ENCODE data around the gene N4BP2L2. TPM values are rescaled to one million over a fixed set of nuclear protein-coding genes. Genes with fewer than 3 reads are reported as not detected.

N4BP2L2 gene
- polyA plus RNA-seq, 1 donor (not counting 4 experiments of a cell fraction or from before 2014, with no cell fraction given): 75.4 TPM

- dilution Hi-C loops (cut with MboI; ENCODE audit: extremely low pct_ligation_motif_present, low sequenced_read_pairs): no loop called here
- H3K4me3 ChIP-seq (ENCODE audit: control insufficient read depth in 2 of 3, extremely low read depth in 1 of 3, insufficient read depth in 2 of 3, low read depth in 1 of 3, low read length in 3 of 3): no peak overlapping the region
- H3K79me2 ChIP-seq (ENCODE audit: control insufficient read depth, insufficient read depth, low read length): no peaks in the 10 kb centered on the region
- TF ChIP-seq CTCF (optimal IDR thresholded peaks at IDR 0.05 in 1 of 3, IDR thresholded peaks at IDR 0.05 in 1 of 3, conservative IDR thresholded peaks at IDR 0.05 in 1 of 3; ENCODE audit: extremely low read depth in 1 of 3, insufficient read depth in 2 of 3, low read length in 3 of 3) (no peak), EZH2 (IDR thresholded peaks at IDR 0.05; ENCODE audit: low read length) (no peak)
- no peaks in the 10 kb centered on the region for H3K36me3 ChIP-seq (ENCODE audit: control insufficient read depth in 2 of 2, extremely low read depth in 1 of 2, insufficient read depth in 2 of 2, low read length in 2 of 2)
- H2AFZ ChIP-seq (ENCODE audit: control insufficient read depth, low read length): no peak overlapping the region
- H3K4me1 ChIP-seq (ENCODE audit: control insufficient read depth, extremely low read depth, insufficient read depth, low read length): no peaks in the 10 kb centered on the region
- H3K4me2 ChIP-seq (ENCODE audit: control insufficient read depth, extremely low read depth, insufficient read depth, low read depth, low read length): no peak overlapping the region
- no peaks in the 10 kb centered on the region for H3K9me3 ChIP-seq (ENCODE audit: control insufficient read depth, low read depth, low read length)
- FAIRE-seq (no peak), DNase-seq (ENCODE audit: low read depth, low spot score) (no peak)
- no peaks in the 10 kb centered on the region for H3K9me1 ChIP-seq (ENCODE audit: control insufficient read depth, extremely low read depth, insufficient read depth, low read length)
- no peaks in the 10 kb centered on the region for H3K27me3 ChIP-seq (ENCODE audit: control insufficient read depth, extremely low read depth, insufficient read depth, low read length)
- no peaks in the 10 kb centered on the region for H4K20me1 ChIP-seq (ENCODE audit: control insufficient read depth, extremely low read depth, insufficient read depth, low read length)
- no peak overlapping the region for H3K27ac ChIP-seq (ENCODE audit: control insufficient read depth, insufficient read depth, low read length)
- no peak overlapping the region for H3K9ac ChIP-seq (ENCODE audit: control insufficient read depth, extremely low read depth, insufficient read depth, low read length)
Measured at GRCh38 chr13:32555613-32556012, 17.0 kb upstream of the N4BP2L2 start.

- no peak for FAIRE-seq
- no peaks in the 10 kb centered on the region for H3K9me1 ChIP-seq (ENCODE audit: control insufficient read depth, extremely low read depth, insufficient read depth, low read length)
- no peak overlapping the region for H2AFZ ChIP-seq (ENCODE audit: control insufficient read depth, low read length)
- no peaks in the 10 kb centered on the region for H3K79me2 ChIP-seq (ENCODE audit: control insufficient read depth, insufficient read depth, low read length)
- H3K4me3 ChIP-seq (ENCODE audit: control insufficient read depth in 2 of 3, extremely low read depth in 1 of 3, insufficient read depth in 2 of 3, low read depth in 1 of 3, low read length in 3 of 3): no peak overlapping the region
- H3K4me1 ChIP-seq (ENCODE audit: control insufficient read depth, extremely low read depth, insufficient read depth, low read length): no peaks in the 10 kb centered on the region
- DNase-seq (ENCODE audit: low read depth, low spot score): no peak
- TF ChIP-seq EZH2 (IDR thresholded peaks at IDR 0.05; ENCODE audit: low read length): no peak
- no peak for TF ChIP-seq CTCF (optimal IDR thresholded peaks at IDR 0.05 in 1 of 3, IDR thresholded peaks at IDR 0.05 in 1 of 3, conservative IDR thresholded peaks at IDR 0.05 in 1 of 3; ENCODE audit: extremely low read depth in 1 of 3, insufficient read depth in 2 of 3, low read length in 3 of 3)
- H3K27me3 ChIP-seq (ENCODE audit: control insufficient read depth, extremely low read depth, insufficient read depth, low read length): no peaks in the 10 kb centered on the region
- H4K20me1 ChIP-seq (ENCODE audit: control insufficient read depth, extremely low read depth, insufficient read depth, low read length): no peaks in the 10 kb centered on the region
- H3K36me3 ChIP-seq (ENCODE audit: control insufficient read depth in 2 of 2, extremely low read depth in 1 of 2, insufficient read depth in 2 of 2, low read length in 2 of 2): no peaks in the 10 kb centered on the region
- H3K9ac ChIP-seq (ENCODE audit: control insufficient read depth, extremely low read depth, insufficient read depth, low read length): no peak overlapping the region
- dilution Hi-C loops (cut with MboI; ENCODE audit: extremely low pct_ligation_motif_present, low sequenced_read_pairs): no loop called here
- H3K9me3 ChIP-seq (ENCODE audit: control insufficient read depth, low read depth, low read length): no peaks in the 10 kb centered on the region
- no peak overlapping the region for H3K4me2 ChIP-seq (ENCODE audit: control insufficient read depth, extremely low read depth, insufficient read depth, low read depth, low read length)
- H3K27ac ChIP-seq (ENCODE audit: control insufficient read depth, insufficient read depth, low read length): no peak overlapping the region
Measured at GRCh38 chr13:32553720-32554119, 15.1 kb upstream of the N4BP2L2 start.

Measured in keratinocyte (primary cell).